ENCODE results near the gene SUSD6.

SUSD6 gene

DNA sequence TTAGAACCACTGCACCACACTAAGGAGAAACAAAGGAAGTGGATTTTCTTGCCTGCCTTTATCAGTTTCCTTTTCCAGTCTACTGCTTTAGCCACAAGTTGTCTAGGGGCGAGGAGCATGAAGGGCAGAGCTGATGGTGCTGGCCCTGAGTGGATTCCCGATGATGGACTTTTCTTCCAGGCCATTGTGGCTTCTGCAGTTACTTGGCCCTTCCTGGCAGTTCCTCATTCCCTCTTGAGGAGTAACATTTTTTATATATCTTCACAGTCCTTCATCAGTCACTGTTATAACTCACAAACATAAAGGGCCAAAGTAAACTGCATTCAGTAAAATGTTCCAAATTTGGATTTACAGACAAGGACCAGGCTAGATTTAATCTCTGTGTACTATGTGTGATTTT, 94.3 kb downstream of the SUSD6 start:
- no peak for DNase-seq (ENCODE audit: low read depth)
- TF ChIP-seq, protein P1, sequence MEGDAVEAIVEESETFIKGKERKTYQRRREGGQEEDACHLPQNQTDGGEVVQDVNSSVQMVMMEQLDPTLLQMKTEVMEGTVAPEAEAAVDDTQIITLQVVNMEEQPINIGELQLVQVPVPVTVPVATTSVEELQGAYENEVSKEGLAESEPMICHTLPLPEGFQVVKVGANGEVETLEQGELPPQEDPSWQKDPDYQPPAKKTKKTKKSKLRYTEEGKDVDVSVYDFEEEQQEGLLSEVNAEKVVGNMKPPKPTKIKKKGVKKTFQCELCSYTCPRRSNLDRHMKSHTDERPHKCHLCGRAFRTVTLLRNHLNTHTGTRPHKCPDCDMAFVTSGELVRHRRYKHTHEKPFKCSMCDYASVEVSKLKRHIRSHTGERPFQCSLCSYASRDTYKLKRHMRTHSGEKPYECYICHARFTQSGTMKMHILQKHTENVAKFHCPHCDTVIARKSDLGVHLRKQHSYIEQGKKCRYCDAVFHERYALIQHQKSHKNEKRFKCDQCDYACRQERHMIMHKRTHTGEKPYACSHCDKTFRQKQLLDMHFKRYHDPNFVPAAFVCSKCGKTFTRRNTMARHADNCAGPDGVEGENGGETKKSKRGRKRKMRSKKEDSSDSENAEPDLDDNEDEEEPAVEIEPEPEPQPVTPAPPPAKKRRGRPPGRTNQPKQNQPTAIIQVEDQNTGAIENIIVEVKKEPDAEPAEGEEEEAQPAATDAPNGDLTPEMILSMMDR (IDR thresholded peaks at IDR 0.05; ENCODE audit: control insufficient read depth, insufficient read depth, low read depth, low read length, missing control alignments), result no peak
- no peak overlapping the region for H3K4me3 ChIP-seq (ENCODE audit: control insufficient read depth, low read depth, low read length)

DNA sequence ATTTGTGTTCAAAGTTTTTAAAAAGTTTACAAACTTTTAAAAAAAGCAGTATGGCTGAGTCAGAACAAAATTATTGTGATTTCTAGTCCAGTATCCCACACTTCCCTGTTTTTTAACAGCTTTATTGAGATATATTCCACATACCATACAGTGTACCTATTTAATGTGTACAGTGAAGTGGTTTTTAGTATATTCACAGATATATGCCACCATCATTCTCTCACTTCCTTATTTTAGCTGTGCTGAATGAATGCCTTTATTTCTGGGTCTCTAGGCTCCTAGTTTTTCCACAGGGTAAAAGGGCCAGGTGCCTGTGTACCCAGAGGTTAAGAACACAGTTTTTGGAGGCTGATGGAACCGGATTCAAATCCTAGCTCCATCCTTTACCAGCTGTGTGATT, 96.7 kb downstream of the SUSD6 start:
- TF ChIP-seq, protein P1 (IDR thresholded peaks at IDR 0.05; ENCODE audit: control insufficient read depth, insufficient read depth, low read depth, low read length, missing control alignments), result no peak
- no peak for DNase-seq (ENCODE audit: low read depth)
- no peak overlapping the region for H3K4me3 ChIP-seq (ENCODE audit: control insufficient read depth, low read depth, low read length)

DNA sequence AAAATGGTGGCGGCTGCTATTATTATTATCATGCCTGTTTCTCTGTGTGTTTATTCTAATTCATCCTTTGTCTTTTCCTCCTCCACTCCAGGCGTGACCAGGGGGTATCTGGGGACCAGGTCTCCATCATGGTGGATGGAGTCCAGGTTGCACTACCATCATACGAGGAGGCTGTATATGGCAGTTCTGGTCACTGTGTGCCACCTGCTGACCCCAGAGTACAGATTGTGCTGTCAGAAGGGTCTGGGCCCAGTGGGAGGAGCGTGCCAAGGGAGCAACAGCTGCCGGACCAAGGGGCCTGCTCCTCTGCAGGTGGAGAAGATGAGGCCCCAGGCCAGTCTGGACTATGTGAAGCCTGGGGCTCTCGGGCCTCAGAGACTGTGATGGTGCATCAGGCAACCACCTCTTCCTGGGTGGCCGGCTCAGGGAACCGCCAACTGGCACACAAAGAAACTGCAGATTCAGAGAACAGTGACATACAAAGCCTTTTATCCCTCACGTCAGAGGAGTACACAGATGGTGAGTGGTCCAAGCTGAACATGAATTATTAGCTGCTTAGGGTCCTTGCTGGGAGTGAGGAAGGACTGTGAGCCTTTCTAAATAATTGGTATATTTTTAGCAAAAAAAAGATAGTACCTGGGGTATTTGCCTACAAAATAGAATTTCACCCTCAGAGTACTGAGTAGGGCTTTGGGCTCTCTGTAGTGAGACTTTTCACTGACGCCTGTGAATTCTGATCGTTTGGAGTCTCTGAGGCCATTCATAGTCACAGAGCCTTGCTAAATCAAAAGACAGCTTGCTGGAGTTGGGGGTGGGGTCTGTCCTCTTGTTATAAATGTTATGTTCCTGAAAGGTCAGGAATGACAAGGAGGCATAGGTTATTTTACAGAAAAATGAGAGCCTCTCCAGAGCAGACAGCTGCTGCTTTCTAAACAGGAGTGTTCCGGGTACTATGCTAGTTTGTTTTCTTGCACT, 97.5 kb downstream of the SUSD6 start:
- no peak for DNase-seq (ENCODE audit: low read depth)
- TF ChIP-seq, protein P1 (IDR thresholded peaks at IDR 0.05; ENCODE audit: control insufficient read depth, insufficient read depth, low read depth, low read length, missing control alignments), result peak; percentile 31
- no peak overlapping the region for H3K4me3 ChIP-seq (ENCODE audit: control insufficient read depth, low read depth, low read length)

GRCh38 chr14:69710378-69710777, 99.0 kb downstream of the SUSD6 start:
- DNase-seq (ENCODE audit: low read depth), result no peak
- TF ChIP-seq, protein P1 (IDR thresholded peaks at IDR 0.05; ENCODE audit: control insufficient read depth, insufficient read depth, low read depth, low read length, missing control alignments), result no peak
- H3K4me3 ChIP-seq (ENCODE audit: control insufficient read depth, low read depth, low read length), result no peak overlapping the region

DNA sequence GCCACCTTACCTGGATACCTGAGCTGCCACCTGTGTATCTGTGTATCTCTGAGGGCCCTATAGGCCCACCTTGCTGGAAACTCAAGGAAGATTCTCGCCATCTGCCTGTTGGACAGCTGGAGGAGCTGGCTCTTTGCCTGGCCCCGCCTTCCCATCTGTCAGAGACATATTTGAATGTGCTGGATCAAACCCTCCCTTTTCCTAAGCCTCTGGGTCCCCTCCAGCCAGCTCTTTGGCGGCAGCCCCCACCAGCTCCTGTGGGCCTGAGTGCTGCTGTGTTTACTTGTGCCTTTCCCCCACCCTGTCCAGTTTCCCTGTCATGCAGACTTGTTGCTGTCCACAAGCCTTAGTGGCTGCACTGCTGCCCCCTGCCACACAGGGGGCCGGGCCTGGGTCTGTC, 99.7 kb downstream of the SUSD6 start:
- TF ChIP-seq, protein P1 (IDR thresholded peaks at IDR 0.05; ENCODE audit: control insufficient read depth, insufficient read depth, low read depth, low read length, missing control alignments), result no peak
- no peak overlapping the region for H3K4me3 ChIP-seq (ENCODE audit: control insufficient read depth, low read depth, low read length)
- DNase-seq (ENCODE audit: low read depth), result no peak

GRCh38 chr14:69711477-69711876, 100.1 kb downstream of the SUSD6 start:
- TF ChIP-seq, protein P1 (IDR thresholded peaks at IDR 0.05; ENCODE audit: control insufficient read depth, insufficient read depth, low read depth, low read length, missing control alignments), result no peak
- DNase-seq (ENCODE audit: low read depth), result no peak
- no peak overlapping the region for H3K4me3 ChIP-seq (ENCODE audit: control insufficient read depth, low read depth, low read length)
